Measurements from ENCODE around the gene GFPT2.

- TF ChIP-seq CTCF (IDR thresholded peaks at IDR 0.05) (no peak), POLR2A (IDR thresholded peaks at IDR 0.05) (no peak)
These were observed 1.8 kb upstream of the GFPT2 start for GRCh38 chr5:180354966-180355365.
